Dedifferentiated amniotic fluid mesenchymal stem cell (primary cell): ENCODE measurements around the gene SLC30A3.

ENCODE experiments used
- DNase-seq: peaks from one replicate; pipeline ENCODE4 v3.0.0-alpha.2; 2016; ENCODE audit errors: extremely low spot score

SLC30A3 gene

GRCh38 chr2:27258051-27258450 lies 4.8 kb downstream of the SLC30A3 start:
- no peak for DNase-seq

DNA sequence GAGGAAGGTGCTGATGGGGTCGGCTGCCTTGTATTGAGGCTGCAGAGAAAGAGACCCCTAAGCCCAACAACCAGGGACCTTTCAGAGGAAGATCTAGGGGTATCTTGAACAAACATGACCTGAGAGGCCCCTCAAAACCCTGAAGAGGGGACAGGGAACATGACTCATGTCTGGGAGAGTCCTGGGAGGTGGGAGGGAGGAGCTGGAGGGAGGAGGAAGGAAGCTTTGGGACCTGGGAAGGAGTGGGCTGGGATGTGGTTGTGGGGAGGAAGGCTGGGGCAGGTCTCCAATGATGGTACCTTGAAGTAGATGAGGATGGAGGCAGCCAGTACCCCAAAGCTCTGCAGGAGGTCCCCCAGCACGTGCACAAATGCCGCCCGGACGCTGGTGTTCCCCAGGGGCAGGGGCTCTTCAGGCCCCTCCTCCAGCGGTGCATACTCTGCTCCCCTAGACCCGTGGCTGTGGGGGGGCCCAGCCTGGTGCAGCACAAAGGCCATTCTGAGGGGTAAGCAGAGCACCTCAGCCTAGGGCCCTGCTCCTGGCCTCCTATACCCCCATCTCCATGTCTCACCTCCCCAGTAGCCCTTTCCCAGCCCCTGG lies 5.9 kb downstream of the SLC30A3 start:
- DNase-seq: no peak

- DNase-seq: peak; percentile 80
Measured at GRCh38 chr2:27255660-27256059, 7.2 kb downstream of the SLC30A3 start.

DNA sequence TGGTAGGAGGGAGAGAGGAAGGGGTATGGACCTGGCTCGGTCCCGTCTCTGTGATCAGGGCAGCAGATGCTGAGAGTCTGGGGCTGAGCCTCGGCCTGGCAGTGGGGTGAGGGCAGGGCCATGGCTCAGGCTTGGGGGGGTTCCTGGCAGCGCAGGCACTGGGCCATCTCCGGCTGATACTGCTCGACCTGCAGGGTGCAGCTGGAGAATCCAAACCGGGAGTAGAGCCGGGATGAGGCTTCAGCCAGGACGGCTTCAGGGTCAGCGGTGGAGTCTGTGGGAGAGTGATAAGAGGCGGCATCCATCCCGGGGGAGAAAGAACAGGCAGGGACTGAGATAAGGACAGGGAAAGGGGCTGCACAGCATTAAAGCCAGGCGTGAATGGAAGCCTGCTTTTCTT lies 7.7 kb downstream of the SLC30A3 start:
- no peak for DNase-seq

GRCh38 chr2:27251766-27252165 lies 11.1 kb downstream of the SLC30A3 start:
- no peak for DNase-seq

- no peak for DNase-seq
Measured at GRCh38 chr2:27250652-27251379, 12.0 kb downstream of the SLC30A3 start.

- DNase-seq: no peak
Measured at GRCh38 chr2:27249891-27250651, 12.8 kb downstream of the SLC30A3 start.

DNA sequence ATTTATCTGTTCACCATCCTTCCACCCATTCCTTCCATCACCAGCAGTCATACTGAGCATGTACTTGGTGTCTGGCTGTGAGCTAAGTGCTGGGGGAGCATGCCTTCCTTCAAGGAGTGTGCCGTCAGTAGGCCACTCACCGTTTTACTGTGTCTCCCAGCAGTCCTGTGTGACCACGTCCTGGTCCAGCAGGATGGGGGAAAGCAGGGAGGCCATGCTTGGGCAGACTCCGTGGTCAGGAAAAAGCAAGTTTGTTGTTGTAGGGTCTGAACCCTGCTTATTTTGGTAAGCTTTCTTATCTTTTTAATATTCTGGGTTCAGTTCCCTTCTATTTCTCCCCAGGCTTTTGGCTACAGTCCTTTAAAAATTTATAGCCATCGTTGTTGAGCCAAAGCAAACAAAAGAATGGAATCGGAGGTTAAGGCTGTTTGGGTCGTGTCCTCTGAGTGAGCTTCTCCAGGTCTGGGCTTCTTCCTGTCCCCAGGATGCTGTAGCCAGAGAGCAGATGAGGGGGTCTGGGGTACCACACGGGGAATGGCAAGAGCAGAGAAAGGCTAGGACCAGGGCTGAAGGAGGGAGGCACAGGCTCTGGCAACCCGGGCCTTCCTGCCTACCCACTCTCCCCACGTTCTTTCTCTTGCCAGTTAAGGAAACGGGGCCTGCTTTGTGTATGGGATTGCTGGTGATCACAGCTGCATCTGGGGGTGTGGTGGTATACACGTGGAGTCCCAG lies 13.5 kb downstream of the SLC30A3 start:
- DNase-seq: no peak

GRCh38 chr2:27247893-27248292 lies 15.0 kb downstream of the SLC30A3 start:
- DNase-seq: no peak

DNA sequence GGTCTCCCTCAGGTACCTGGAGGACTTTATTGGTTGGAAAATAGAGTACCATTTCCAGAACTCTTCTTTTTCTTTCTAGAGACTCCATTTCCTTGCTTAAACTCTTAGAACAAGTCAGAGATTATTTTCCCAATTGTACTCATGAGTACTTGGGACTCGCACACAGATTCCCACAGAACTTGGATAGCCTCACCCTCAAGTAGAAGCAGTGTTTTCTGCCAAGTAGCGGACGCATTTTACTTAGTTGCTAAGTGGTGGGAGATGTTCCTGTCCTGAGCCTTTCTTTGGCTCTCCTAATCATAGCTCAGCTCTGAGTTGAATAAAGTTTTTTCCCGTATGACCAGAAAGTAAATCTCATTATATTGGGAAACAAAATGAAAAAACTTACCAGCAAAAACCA lies 17.2 kb downstream of the SLC30A3 start:
- DNase-seq: no peak

- no peak for DNase-seq
Measured at GRCh38 chr2:27245116-27245515, 17.7 kb downstream of the SLC30A3 start.

GRCh38 chr2:27243391-27244130 lies 19.3 kb downstream of the SLC30A3 start:
- no peak for DNase-seq

DNA sequence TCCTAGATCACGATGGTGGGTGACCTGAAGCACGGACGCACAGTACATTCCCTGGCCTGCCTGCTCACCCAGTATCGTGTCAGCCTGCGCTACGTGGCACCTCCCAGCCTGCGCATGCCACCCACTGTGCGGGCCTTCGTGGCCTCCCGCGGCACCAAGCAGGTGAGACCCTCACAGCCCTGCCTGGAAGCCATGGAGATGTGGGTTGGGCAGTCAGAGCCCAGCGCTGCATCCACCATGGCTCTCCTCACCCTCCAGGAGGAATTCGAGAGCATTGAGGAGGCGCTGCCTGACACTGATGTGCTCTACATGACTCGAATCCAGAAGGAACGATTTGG lies 20.3 kb downstream of the SLC30A3 start:
- DNase-seq: no peak

- DNase-seq: no peak
Measured at GRCh38 chr2:27241761-27242613, 20.9 kb downstream of the SLC30A3 start.

DNA sequence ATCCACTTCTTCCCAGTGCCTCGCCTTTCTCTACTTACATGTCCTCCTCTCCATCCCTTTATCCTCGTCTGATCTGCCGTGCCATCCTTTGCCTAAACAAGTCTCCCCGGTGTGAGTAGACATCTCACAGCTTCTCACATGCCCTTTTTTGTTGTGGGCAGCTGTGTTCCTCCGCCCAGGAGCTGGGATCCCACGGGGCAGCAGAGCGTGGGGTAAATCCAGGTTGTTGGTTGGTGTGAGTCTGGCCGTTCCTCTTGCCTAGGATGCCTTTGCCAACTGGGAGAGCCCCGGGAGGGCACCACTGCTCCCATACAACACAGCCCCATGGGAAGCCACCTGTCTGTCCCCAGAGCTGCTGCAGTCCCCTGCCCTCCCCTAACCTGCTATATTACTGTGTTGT lies 22.4 kb downstream of the SLC30A3 start:
- no peak for DNase-seq

DNA sequence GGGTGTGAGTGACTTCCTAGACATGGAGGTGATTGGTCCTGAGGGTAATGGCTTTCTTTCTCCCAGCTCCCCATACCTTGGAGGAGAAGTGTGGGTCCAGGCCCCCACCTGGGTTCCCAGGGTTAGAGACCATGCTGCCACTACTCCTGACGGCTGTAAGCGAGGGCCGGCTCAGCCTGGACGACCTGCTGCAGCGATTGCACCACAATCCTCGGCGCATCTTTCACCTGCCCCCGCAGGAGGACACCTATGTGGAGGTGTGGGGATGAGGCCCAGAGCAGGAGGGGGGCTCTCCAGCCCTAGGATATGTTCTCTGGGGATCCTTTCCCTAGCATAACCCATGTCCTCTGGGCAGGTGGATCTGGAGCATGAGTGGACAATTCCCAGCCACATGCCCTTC lies 23.9 kb downstream of the SLC30A3 start:
- no peak for DNase-seq

DNA sequence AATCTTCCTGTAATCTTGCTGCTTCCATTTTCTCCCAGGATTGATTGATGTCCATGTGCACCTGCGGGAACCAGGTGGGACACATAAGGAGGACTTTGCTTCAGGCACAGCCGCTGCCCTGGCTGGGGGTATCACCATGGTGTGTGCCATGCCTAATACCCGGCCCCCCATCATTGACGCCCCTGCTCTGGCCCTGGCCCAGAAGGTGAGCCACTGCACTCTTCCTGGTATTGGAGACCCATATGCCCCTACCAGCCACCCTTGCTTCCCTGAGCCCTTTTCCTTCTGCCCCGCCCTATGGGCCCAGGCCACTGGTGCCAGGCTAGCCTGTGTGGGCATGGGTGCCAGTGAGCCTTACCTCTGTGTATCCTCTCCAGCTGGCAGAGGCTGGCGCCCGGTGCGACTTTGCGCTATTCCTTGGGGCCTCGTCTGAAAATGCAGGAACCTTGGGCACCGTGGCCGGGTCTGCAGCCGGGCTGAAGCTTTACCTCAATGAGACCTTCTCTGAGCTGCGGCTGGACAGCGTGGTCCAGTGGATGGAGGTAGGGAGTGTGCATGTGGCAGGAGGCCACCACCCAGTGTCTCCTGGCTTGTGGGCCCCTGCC lies 25.4 kb downstream of the SLC30A3 start:
- no peak for DNase-seq

DNA sequence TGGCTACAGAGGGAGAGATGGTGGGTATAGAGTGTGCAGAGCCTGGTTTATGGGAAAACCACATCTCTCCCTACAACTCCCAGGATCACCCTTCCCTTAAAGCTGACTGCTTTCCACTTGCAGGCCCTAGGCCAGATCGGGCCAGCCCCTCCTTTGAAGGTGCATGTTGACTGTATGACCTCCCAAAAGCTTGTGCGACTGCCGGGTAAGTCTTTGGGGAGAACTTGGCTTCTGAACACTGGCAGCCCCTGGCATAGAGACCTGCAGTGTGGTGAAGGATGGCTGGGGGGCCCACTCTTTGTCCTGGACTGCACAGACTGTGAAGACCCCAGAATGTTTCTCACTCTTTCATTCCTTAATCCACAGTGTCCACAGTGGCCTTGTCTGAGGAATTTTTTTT lies 26.2 kb downstream of the SLC30A3 start:
- DNase-seq: no peak

DNA sequence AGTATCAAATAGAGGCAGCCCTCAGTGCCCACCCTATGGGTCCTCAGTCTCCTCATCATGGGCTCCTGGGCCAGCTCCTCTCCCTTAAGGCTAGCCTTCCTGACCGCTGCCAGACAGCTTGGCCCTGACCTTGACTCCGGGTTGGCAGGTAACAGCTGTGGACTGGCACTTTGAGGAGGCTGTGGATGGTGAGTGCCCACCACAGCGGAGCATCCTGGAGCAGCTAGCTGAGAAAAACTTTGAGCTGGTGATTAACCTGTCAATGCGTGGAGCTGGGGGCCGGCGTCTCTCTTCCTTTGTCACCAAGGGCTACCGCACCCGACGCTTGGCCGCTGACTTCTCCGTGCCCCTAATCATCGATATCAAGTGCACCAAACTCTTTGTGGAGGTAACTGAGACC lies 26.7 kb downstream of the SLC30A3 start:
- no peak for DNase-seq

GRCh38 chr2:27233341-27233740 lies 29.5 kb downstream of the SLC30A3 start:
- no peak for DNase-seq
